22Rv1 (cell line): Measurements from ENCODE around the gene RPS6KL1.

Experiments
- CTCF ChIP-seq: fragments of 450-650 bp; IDR thresholded peaks from 2 replicates; pipeline ENCODE4 v1.5.1; 2017; ENCODE audit warnings: mild to moderate bottlenecking
- ZFX ChIP-seq: fragments of 450-650 bp; IDR thresholded peaks from 2 replicates; pipeline ENCODE4 v1.6.1; 2017; ENCODE audit warnings: antibody characterized with exemption, borderline replicate concordance

GRCh38 chr14:74865156-74865555 is 57.9 kb downstream of the RPS6KL1 start:
- TF ChIP-seq ZFX, result no peak
- no peak for TF ChIP-seq CTCF
